Epithelial cell of esophagus (primary cell): ENCODE data around the gene TEX30.
A peak's percentile ranks its signal among the peaks of the same experiment; 100 is the strongest.

Experiments
- DNase-seq: peaks from one replicate; pipeline ENCODE4 v3.0.0; 2010; ENCODE audit warnings: low read depth
- H3K4me3 ChIP-seq: 2 replicates; pipeline ENCODE4 v1.5.1; 2011; ENCODE audit warnings: mild to moderate bottlenecking, low read length, control low read depth
- CTCF ChIP-seq: IDR thresholded peaks from 2 replicates; pipeline ENCODE4 v1.5.1; 2011; ENCODE audit warnings: low read depth, mild to moderate bottlenecking, low read length, control low read depth, inconsistent platforms; ENCODE audit not compliant: insufficient read depth; ENCODE audit errors: missing control alignments

Gene TEX30

GRCh38 chr13:102721800-102722231 lies 51.8 kb downstream of the TEX30 start:
- TF ChIP-seq CTCF, result no peak
- DNase-seq, result peak; percentile 19
- H3K4me3 ChIP-seq, result no peak overlapping the region

- H3K4me3 ChIP-seq, result no peak overlapping the region
- no peak for DNase-seq
- no peak for TF ChIP-seq CTCF
Observed at GRCh38 chr13:102718746-102719145, 54.8 kb downstream of the TEX30 start.
